GM13976 (cell line): Measurements from ENCODE around the gene GPR55.

Source experiments
- DNase-seq: peaks from one replicate; pipeline ENCODE4 v3.0.0; 2012; ENCODE audit warnings: low spot score
- CTCF ChIP-seq: IDR thresholded peaks from 2 replicates; pipeline ENCODE4 v1.5.1; 2012; ENCODE audit warnings: borderline replicate concordance, mild to moderate bottlenecking; ENCODE audit not compliant: insufficient read depth; ENCODE audit errors: extremely low read depth, missing control alignments, control extremely low read depth
- in situ Hi-C: fragments of 300-500 bp; cut with MboI; formaldehyde crosslinking; loops from one replicate; pipeline ENCODE4 v1.12.0; 2022; ENCODE audit warnings: low sequenced_read_pairs, mixed read lengths, inconsistent platforms; ENCODE audit not compliant: unreplicated experiment

GPR55 gene

GRCh38 chr2:230967113-230967512 lies 42.1 kb upstream of the GPR55 start:
- in situ Hi-C loops: no loop called here
- no peak for TF ChIP-seq CTCF
- DNase-seq: no peak

- TF ChIP-seq CTCF: no peak
- in situ Hi-C loops: no loop called here
These were observed 39.2 kb upstream of the GPR55 start for GRCh38 chr2:230964136-230964730.

GRCh38 chr2:230961091-230961491 lies 36.0 kb upstream of the GPR55 start:
- in situ Hi-C loops: no loop called here
- no peak for TF ChIP-seq CTCF
- no peak for DNase-seq

More at GRCh38 chr2:230964136-230964730, 39.2 kb upstream of the GPR55 start:
- DNase-seq: no peak

GRCh38 chr2:230960026-230960425 lies 35.0 kb upstream of the GPR55 start:
- in situ Hi-C loops: no loop called here
- no peak for TF ChIP-seq CTCF

GRCh38 chr2:230958820-230959756 lies 34.0 kb upstream of the GPR55 start:
- TF ChIP-seq CTCF: no peak
- in situ Hi-C loops: no loop called here
- DNase-seq: no peak

More at GRCh38 chr2:230960026-230960425, 35.0 kb upstream of the GPR55 start:
- DNase-seq: no peak

- in situ Hi-C loops: no loop called here
- TF ChIP-seq CTCF: no peak
- no peak for DNase-seq
These were observed 32.8 kb upstream of the GPR55 start for GRCh38 chr2:230957756-230958391.
